SK-N-SH treated with all-trans-retinoic acid at 6 μM for 48 hours (cell line): Measurements from ENCODE around the gene OLAH.

Experiments
- CREB5 ChIP-seq: fragments of 250-450 bp; sonication (Bioruptor Pico); IDR thresholded peaks from 2 replicates; pipeline ENCODE4 v1.5.1; 2020; ENCODE audit warnings: low read depth, mild to moderate bottlenecking, moderate library complexity
- PATZ1 ChIP-seq: fragments of 250-450 bp; sonication (Bioruptor Pico); IDR thresholded peaks from 2 replicates; pipeline ENCODE4 v1.8.0; 2020; ENCODE audit warnings: mild to moderate bottlenecking, moderate library complexity, borderline replicate concordance
- RARB ChIP-seq: fragments of 250-450 bp; sonication (Bioruptor Pico); IDR thresholded peaks from 2 replicates; pipeline ENCODE4 v1.8.0; 2021; ENCODE audit warnings: mild to moderate bottlenecking, moderate library complexity
- ZC3H10 ChIP-seq: fragments of 250-450 bp; sonication (Bioruptor Pico); IDR thresholded peaks from 2 replicates; pipeline ENCODE4 v1.5.1; 2021; ENCODE audit warnings: mild to moderate bottlenecking, moderate library complexity
- ZNF565 ChIP-seq: fragments of 450-650 bp; formaldehyde crosslinking; conservative IDR thresholded peaks from 2 replicates; pipeline ENCODE4 v1.5.0; 2020; ENCODE audit warnings: low read depth, mild to moderate bottlenecking, moderate library complexity
- ZNF70 ChIP-seq: fragments of 450-650 bp; formaldehyde crosslinking; IDR thresholded peaks from 2 replicates; pipeline ENCODE4 v1.5.0; 2020; ENCODE audit warnings: mild to moderate bottlenecking, moderate library complexity

GRCh38 chr10:15072358-15072757 lies 28.6 kb downstream of the OLAH start:
- TF ChIP-seq ZNF565 (CRISPR knock-in tag) (no peak), PATZ1 (CRISPR knock-in tag) (no peak), ZC3H10 (CRISPR knock-in tag) (no peak), CREB5 (CRISPR knock-in tag) (no peak), ZNF70 (CRISPR knock-in tag) (no peak), RARB (CRISPR knock-in tag) (no peak)
